ENCODE measurements around the gene CLEC17A. TPM values are rescaled to one million over a fixed set of nuclear protein-coding genes. Genes with fewer than 3 reads are reported as not detected.
"Not testable (repeated sequence)": the region's sequence is repeated elsewhere in the genome, so short reads cannot be mapped to it uniquely, and the experiment has no call there.

Gene CLEC17A
- total RNA-seq, result not detected

- no peaks in the 10 kb centered on the region for H3K4me1 ChIP-seq
- H3K27me3 ChIP-seq, result no peaks in the 10 kb centered on the region
- H3K27ac ChIP-seq, result no peak within 1 kb of the TSS
- H3K4me3 ChIP-seq, result no peak within 1 kb of the TSS
- 44% methylated on average over 5 of the region's 6 CpGs for WGBS
- no peak for DNase-seq (ENCODE audit: low spot score in 2 of 2)
- no peaks in the 10 kb centered on the region for H3K36me3 ChIP-seq
- H3K9me3 ChIP-seq, result no peaks in the 10 kb centered on the region
- TF ChIP-seq POLR2A (IDR thresholded peaks at IDR 0.05) (no peak), EP300 (IDR thresholded peaks at IDR 0.05) (no peak), CTCF (IDR thresholded peaks at IDR 0.05) (no peak), POLR2AphosphoS5 (IDR thresholded peaks at IDR 0.05) (no peak)
Observed at GRCh38 chr19:14582894-14583340, at the start of gene CLEC17A. CLEC17A (plus strand) TSS chr19:14583084; CDS start chr19:14583161, 77 bp downstream.

- Histone ChIP-seq H3K4me1 (peaks cover 57% of the 10 kb centered on the region), H3K4me3 (no peak overlapping the region), H3K9me3 (no peaks in the 10 kb centered on the region), H3K27ac (no peak overlapping the region), H3K27me3 (no peaks in the 10 kb centered on the region), H3K36me3 (no peaks in the 10 kb centered on the region)
- TF ChIP-seq POLR2A (IDR thresholded peaks at IDR 0.05), result no peak
- TF ChIP-seq POLR2AphosphoS5 (IDR thresholded peaks at IDR 0.05), result no peak
- no peak for TF ChIP-seq EP300 (IDR thresholded peaks at IDR 0.05)
- no peak for TF ChIP-seq CTCF (IDR thresholded peaks at IDR 0.05)
- WGBS, result 74% methylated on average over 5 of the region's 5 CpGs
- DNase-seq (ENCODE audit: low spot score in 2 of 2), result no peak
Observed at GRCh38 chr19:14533450-14533849, 49.4 kb upstream of the CLEC17A start.

GRCh38 chr19:14536926-14537692 lies 45.8 kb upstream of the CLEC17A start:
- peak overlapping the region; percentile 32 for H3K27ac ChIP-seq
- H3K27me3 ChIP-seq, result no peaks in the 10 kb centered on the region
- H3K4me3 ChIP-seq, result peak overlapping the region; percentile 23
- peak in 1 of 2 donors; percentile 85 for DNase-seq (ENCODE audit: low spot score in 2 of 2)
- no peaks in the 10 kb centered on the region for H3K36me3 ChIP-seq
- WGBS, result 17% methylated on average over 23 of the region's 24 CpGs
- peaks cover 28% of the 10 kb centered on the region for H3K4me1 ChIP-seq
- H3K9me3 ChIP-seq, result no peaks in the 10 kb centered on the region
- TF ChIP-seq POLR2AphosphoS5 (IDR thresholded peaks at IDR 0.05) (no peak), EP300 (IDR thresholded peaks at IDR 0.05) (no peak), POLR2A (IDR thresholded peaks at IDR 0.05) (no peak), CTCF (IDR thresholded peaks at IDR 0.05) (no peak)

- 72% methylated on average over 19 of the region's 19 CpGs for WGBS
- TF ChIP-seq CTCF (IDR thresholded peaks at IDR 0.05) (no peak), EP300 (IDR thresholded peaks at IDR 0.05) (no peak), POLR2A (IDR thresholded peaks at IDR 0.05) (no peak), POLR2AphosphoS5 (IDR thresholded peaks at IDR 0.05) (no peak)
- no peaks in the 10 kb centered on the region for H3K36me3 ChIP-seq
Observed at GRCh38 chr19:14540741-14541525, 42.0 kb upstream of the CLEC17A start.

GRCh38 chr19:14541979-14542378 lies 40.9 kb upstream of the CLEC17A start:
- not testable (repeated sequence) for H3K27ac ChIP-seq; H3K4me3 ChIP-seq; H3K36me3 ChIP-seq; H3K9me3 ChIP-seq; DNase-seq (ENCODE audit: low spot score in 2 of 2); H3K27me3 ChIP-seq
- H3K4me1 ChIP-seq, result peaks cover 51% of the 10 kb centered on the region
- WGBS, result 91% methylated on average over 5 of the region's 5 CpGs

More at GRCh38 chr19:14540741-14541525, 42.0 kb upstream of the CLEC17A start:
- H3K9me3 ChIP-seq, result no peaks in the 10 kb centered on the region
- DNase-seq (ENCODE audit: low spot score in 2 of 2), result no peak
- no peak overlapping the region for H3K4me3 ChIP-seq
- H3K4me1 ChIP-seq, result peaks cover 48% of the 10 kb centered on the region
- H3K27me3 ChIP-seq, result no peaks in the 10 kb centered on the region
- H3K27ac ChIP-seq, result no peak overlapping the region
